Mesothelial cell of epicardium (in vitro differentiated cells): Measurements from ENCODE around the gene KRT83. TPM values are rescaled to one million over a fixed set of nuclear protein-coding genes. Genes with fewer than 3 reads are reported as not detected.

Experiments used
- DNase-seq, 2 experiments: peaks; one replicate each; pipeline ENCODE4 v3.0.0; 2021; ENCODE audit warnings: low spot score in 2 of 2; ENCODE audit not compliant: unreplicated experiment in 2 of 2
- H3K27ac Mint-ChIP-seq: 2 replicates; pipeline ENCODE4 v1.8.0; 2021; ENCODE audit warnings: mixed read lengths
- H3K27me3 Mint-ChIP-seq: 2 replicates; pipeline ENCODE4 v1.8.0; 2021; ENCODE audit warnings: low read depth, mixed read lengths
- H3K36me3 Mint-ChIP-seq: 2 replicates; pipeline ENCODE4 v1.8.0; 2021; ENCODE audit warnings: mixed read lengths
- H3K4me1 Mint-ChIP-seq: 2 replicates; pipeline ENCODE4 v1.8.0; 2021; ENCODE audit warnings: mixed read lengths
- H3K4me3 Mint-ChIP-seq: 2 replicates; pipeline ENCODE4 v1.8.0; 2021; ENCODE audit warnings: mild to moderate bottlenecking, moderate library complexity, mixed read lengths
- H3K9me3 Mint-ChIP-seq: 2 replicates; pipeline ENCODE4 v1.8.0; 2021; ENCODE audit warnings: mixed read lengths
- CTCF ChIP-seq: fragments of 200-600 bp; sonication (generic); IDR thresholded peaks from one replicate; pipeline ENCODE4 v1.5.0; 2021; ENCODE audit warnings: antibody characterized with exemption; ENCODE audit not compliant: unreplicated experiment
- total RNA-seq: library from RNA; stranded (reverse); gene quantifications from 3 replicates; pipeline ENCODE4 v1.2.1, GENCODE V29; 2021

The KRT83 gene
- total RNA-seq, 1 donor from 2014 or later = not detected

- Mint-ChIP-seq H3K27me3 (peaks cover 8% of the 10 kb centered on the region), H3K4me1 (peaks cover 11% of the 10 kb centered on the region), H3K27ac (no peak overlapping the region), H3K4me3 (no peak overlapping the region), H3K36me3 (no peaks in the 10 kb centered on the region), H3K9me3 (no peaks in the 10 kb centered on the region)
- TF ChIP-seq CTCF = no peak
- no peak for DNase-seq
These were observed 9.8 kb upstream of the KRT83 start for GRCh38 chr12:52331039-52331438.

- Mint-ChIP-seq H3K36me3 (no peaks in the 10 kb centered on the region), H3K27ac (no peak overlapping the region), H3K4me1 (peaks cover 4% of the 10 kb centered on the region), H3K4me3 (no peak overlapping the region), H3K9me3 (no peaks in the 10 kb centered on the region), H3K27me3 (peaks cover 22% of the 10 kb centered on the region)
- no peak for TF ChIP-seq CTCF
- DNase-seq = peak in 1 of 2 experiments; percentile 16
These were observed 6.8 kb upstream of the KRT83 start for GRCh38 chr12:52327830-52328500.

GRCh38 chr12:52327052-52327829, 6.0 kb upstream of the KRT83 start:
- H3K4me1 Mint-ChIP-seq = peaks cover 4% of the 10 kb centered on the region
- no peaks in the 10 kb centered on the region for H3K36me3 Mint-ChIP-seq
- H3K9me3 Mint-ChIP-seq = no peaks in the 10 kb centered on the region
- H3K27me3 Mint-ChIP-seq = peaks cover 30% of the 10 kb centered on the region
- TF ChIP-seq CTCF = peak; percentile 20
- no peak overlapping the region for H3K4me3 Mint-ChIP-seq
- peak; percentile 3 to 51 for DNase-seq
- no peak overlapping the region for H3K27ac Mint-ChIP-seq

- H3K4me1 Mint-ChIP-seq = no peaks in the 10 kb centered on the region
- TF ChIP-seq CTCF = no peak
- H3K36me3 Mint-ChIP-seq = no peaks in the 10 kb centered on the region
- H3K27ac Mint-ChIP-seq = no peak overlapping the region
- peaks cover 45% of the 10 kb centered on the region for H3K27me3 Mint-ChIP-seq
- DNase-seq = peak in 1 of 2 experiments; percentile 2
- no peak overlapping the region for H3K4me3 Mint-ChIP-seq
- H3K9me3 Mint-ChIP-seq = no peaks in the 10 kb centered on the region
These were observed 2.9 kb upstream of the KRT83 start for GRCh38 chr12:52324153-52324444.

GRCh38 chr12:52323416-52324152, 2.4 kb upstream of the KRT83 start:
- no peaks in the 10 kb centered on the region for H3K9me3 Mint-ChIP-seq
- H3K4me1 Mint-ChIP-seq = no peaks in the 10 kb centered on the region
- H3K27ac Mint-ChIP-seq = no peak overlapping the region
- DNase-seq = peak in 1 of 2 experiments; percentile 6
- H3K4me3 Mint-ChIP-seq = no peak overlapping the region
- H3K27me3 Mint-ChIP-seq = peaks cover 46% of the 10 kb centered on the region
- no peak for TF ChIP-seq CTCF
- no peaks in the 10 kb centered on the region for H3K36me3 Mint-ChIP-seq
